LoVo (cell line): Measurements from ENCODE around the gene ACSS2.

ENCODE experiments used
- DNase-seq: peaks from one replicate; pipeline ENCODE4 v3.0.0-alpha.2; 2016; ENCODE audit warnings: low spot score

The ACSS2 gene

DNA sequence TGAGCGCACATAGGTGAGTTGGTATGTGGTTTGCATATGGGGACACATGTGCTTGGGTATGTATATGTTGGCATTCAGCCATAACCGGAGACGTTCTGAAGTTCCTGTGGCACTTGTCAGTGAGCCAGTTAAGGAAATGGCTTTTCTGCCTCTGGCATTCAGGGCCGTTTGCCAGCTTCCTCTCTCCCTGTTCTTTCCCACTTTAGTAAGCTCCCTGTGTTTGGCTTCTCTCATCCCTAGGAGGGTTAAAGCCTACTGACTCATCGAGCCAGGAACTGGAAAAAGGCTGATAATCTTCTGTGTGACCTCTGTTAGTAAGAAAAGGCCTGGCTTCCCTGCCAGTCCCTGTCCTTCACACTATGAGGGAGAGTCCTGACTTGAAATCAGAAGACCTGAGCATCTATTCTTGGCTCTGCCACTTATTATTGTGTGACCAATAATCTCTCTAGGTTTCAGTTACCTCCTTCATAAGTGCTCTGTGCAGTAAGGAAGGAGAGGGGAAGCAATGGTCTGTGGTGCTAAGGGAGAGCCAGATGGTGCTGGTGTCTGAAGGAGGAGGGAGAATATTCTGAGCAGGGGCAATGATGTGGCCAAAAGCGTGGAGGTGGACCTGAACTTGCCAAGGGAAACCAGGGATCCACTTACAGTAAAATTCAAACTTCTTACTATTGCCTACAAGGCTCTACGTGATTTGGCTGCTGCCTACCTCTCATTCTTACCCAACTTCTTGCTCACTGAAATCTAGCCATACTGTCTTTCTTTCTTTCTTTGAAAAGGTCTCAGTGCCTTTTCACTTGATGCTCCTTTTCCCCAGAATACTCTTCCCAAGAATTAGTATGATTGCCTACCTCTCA lies 31.4 kb downstream of the ACSS2 start:
- peak; percentile 92 for DNase-seq

DNA sequence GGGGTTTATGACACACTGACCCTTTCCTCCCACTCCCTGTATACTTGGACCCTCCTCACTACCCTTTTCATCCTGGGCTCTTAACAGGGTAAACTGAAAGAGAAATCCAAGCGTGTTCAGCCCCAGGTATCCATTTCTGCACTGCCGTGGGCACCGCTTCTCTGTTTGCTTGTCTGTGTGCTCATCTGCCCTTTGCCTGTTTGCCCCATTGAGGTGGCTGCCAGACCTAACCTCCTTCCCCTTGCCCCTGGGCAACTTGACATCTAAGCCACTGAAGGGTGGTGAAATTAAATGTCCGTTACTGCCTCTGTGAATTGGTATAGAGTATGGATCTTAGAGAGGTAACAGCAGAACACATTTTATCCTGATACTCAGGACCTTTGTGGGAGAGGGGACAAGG lies 38.7 kb downstream of the ACSS2 start:
- DNase-seq = no peak

DNA sequence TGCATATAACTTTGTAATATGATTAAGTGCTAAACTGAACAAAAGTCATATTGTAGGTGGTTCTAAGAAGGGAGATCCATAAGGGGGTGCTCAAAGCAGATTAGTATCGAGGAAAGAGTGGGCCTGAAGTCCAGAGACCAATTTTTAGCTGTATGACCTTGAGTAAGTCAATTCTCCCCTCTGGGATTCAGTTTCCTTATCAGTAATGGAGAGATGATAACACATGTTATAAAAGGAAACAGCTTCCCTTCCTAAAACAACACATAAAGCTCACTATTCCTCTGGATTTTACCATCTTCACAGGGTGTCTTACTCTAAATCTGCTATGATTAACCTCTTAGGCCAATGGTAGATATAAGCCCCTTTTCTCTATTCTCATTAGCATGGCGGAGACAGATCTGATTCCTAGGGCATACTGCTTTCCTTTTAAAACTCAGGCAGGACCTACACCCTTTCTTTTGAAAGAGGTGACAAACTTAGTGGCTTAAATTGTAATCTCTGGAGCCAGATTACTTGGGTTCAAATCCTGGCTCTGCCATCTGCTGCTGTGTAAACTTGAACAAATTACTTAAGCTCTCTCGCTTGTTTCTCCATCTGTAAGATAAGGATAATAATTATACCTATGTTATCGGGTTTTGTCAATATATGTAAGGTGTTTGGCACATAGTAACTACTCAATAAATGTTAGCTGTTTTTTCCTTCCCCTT lies 39.5 kb downstream of the ACSS2 start:
- no peak for DNase-seq

GRCh38 chr20:34916774-34917354 lies 40.5 kb downstream of the ACSS2 start:
- DNase-seq = peak; percentile 10

- no peak for DNase-seq
Observed at GRCh38 chr20:34920055-34920454, 43.6 kb downstream of the ACSS2 start.

DNA sequence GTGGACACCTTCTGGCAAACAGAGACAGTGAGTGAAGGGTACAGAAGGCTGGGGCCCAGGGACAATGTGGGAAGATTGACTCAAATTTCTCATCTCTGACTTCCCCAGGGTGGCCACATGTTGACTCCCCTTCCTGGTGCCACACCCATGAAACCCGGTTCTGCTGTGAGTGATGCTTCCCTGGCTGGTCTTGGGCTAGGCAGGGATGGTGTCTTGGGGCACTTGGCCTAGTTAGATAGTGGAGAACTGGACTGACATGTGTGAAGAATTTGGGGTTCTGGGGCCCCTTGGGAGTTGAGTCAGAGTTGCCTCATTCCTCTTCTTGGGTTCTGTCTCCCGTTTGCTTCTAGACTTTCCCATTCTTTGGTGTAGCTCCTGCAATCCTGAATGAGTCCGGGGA lies 45.0 kb downstream of the ACSS2 start:
- no peak for DNase-seq

DNA sequence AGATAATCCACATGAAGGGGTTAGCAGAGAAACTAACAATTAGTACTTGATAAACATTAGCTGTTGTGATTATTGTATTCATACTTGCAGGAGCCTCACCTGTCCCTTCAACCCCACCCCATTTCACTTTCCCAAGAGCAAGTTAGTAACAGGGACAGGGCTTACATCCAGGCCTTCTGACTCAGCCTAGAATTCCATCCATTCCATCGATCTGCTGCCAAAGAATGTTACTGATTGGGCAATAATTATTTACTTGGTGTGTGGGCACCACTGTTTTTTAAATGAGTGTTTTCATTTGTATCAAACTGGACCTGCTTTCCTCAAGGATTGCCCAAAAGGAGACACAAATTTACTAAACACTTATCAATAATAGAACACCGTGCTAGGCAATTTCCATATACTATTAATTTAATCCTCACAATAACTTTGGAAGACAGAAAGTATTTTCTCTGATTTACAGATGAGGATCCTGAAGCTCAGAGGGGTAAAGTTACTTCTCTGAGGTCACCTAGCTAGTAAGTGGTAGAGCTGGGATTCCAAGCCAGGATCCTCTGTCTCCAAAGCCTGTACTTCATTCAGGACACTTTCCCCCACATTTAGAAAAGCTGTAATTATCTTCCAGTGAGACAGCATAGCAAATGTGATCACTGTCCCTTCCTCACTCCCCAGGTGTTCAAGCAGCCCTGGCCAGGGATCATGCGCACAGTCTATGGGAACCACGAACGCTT lies 46.4 kb downstream of the ACSS2 start:
- peak; percentile 22 for DNase-seq

GRCh38 chr20:34923414-34923813 lies 47.0 kb downstream of the ACSS2 start:
- DNase-seq = no peak

DNA sequence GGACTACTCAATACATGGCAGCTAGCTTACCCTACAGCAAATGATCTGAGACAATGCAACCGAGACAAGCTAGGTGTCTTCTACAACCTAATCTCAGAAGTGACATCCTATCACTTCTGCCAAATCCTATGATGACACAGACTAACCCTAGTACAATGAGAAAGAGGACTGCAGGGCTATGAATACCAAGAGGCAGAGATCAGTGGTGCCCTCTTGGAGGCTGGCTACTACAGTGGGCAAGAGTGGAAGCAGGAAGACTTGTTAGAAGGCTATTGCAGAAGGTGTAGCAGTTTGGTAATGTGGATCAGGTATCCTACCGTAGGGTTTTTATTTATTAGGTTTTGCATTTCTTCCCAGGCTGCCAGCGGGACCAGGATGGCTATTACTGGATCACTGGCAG lies 48.9 kb downstream of the ACSS2 start:
- no peak for DNase-seq

DNA sequence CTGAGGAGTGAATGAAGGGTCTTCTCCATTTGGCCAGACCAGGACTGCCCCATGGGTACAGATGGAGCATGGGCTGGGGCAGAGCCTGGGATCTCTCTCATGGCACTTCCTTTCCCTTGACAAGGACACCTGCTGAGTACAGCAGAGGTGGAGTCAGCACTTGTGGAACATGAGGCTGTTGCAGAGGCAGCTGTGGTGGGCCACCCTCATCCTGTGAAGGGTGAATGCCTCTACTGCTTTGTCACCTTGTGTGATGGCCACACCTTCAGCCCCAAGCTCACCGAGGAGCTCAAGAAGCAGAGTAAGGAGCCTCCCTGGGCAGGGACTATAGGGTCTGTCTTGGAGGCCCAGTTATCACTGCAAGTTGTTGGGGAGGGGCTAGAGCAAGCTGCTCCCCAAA lies 49.6 kb downstream of the ACSS2 start:
- DNase-seq = no peak

DNA sequence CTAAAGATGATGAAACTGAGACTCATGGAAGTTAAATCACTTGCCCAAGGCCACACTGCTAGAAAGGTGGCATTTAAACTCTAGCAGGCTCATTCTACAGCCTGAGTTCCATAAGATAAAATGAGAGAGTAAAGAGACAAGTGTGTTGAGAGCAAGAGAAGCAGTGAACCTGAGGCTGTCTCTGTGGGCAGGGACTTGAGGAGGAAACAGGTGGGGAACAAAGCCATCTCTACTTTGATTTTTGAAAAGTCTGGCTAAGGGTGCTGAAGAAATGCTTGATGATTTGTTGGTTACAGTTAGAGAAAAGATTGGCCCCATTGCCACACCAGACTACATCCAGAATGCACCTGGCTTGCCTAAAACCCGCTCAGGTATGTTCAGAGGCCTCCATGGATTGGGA lies 50.2 kb downstream of the ACSS2 start:
- no peak for DNase-seq

GRCh38 chr20:34927736-34928135 lies 51.3 kb downstream of the ACSS2 start:
- DNase-seq = no peak

GRCh38 chr20:34928411-34928810 lies 52.0 kb downstream of the ACSS2 start:
- DNase-seq = no peak

DNA sequence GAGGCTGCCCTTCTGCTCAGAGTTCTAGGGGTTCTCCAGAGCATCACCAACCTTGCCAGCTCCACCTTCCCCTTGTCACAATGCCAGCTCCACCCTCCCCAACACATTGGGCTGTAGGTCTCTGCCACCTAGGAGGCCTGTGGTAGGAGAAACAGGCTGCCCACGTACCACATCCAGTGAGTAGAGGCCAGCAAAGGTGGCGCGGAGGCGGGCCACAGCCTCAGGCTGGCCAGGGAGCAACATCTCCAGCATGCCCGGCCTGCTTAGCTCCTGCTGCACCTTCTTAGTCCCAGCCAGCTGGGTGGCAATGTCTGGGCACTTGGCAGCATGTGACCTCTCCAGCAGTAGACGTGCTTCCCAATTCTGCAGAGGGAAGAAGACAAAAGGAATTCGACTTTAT lies 55.4 kb downstream of the ACSS2 start:
- no peak for DNase-seq

- no peak for DNase-seq
Observed at GRCh38 chr20:34938466-34939163, 62.2 kb downstream of the ACSS2 start.

DNA sequence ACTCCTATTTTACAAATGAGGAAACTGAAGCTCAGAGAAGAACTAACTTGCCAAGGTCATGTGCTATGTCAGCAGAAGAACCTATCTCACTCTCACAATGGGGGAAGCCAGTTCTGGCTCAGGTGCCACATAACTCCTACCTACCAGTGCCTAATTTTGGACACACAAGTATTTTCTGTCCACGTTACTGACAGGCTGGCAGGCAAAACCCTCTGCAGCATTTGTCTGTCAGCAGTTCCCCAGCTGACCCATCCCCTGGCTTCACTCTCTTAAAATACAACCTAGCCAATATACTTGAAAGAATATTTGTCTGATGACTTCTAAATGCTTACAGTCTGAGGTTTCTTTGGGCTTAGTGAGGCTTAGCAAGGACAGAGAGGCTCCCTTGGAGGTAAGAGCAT lies 63.7 kb downstream of the ACSS2 start:
- DNase-seq = no peak

DNA sequence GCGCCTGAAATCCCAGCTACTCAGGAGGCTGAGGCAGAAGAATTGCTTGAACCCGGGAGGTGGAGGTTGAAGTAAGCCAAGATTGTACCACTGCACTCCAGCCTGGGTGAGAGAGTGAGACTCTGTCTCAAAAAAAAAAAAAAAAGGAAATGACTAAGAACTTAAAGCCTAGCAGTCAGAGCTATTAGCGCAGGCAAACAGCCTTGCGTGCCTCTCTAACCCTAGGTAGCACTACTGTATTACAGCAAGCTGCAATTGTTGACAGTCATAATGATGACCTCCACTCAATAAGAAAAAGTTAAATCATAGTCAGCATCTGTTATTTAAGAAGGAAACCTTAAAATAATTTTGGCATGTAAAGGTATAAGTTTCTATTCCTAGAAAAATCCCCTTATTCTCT lies 64.8 kb downstream of the ACSS2 start:
- DNase-seq = no peak

- DNase-seq = no peak
Observed at GRCh38 chr20:34942301-34942700, 65.9 kb downstream of the ACSS2 start.

- peak; percentile 44 for DNase-seq
Observed at GRCh38 chr20:34943808-34944567, 67.6 kb downstream of the ACSS2 start.

GRCh38 chr20:34945315-34946077 lies 69.1 kb downstream of the ACSS2 start:
- DNase-seq = peak; percentile 44
